ENCODE measurements around the gene FGF5.
A peak's percentile ranks its signal among the peaks of the same experiment; 100 is the strongest.
"Not testable (repeated sequence)": the region's sequence is repeated elsewhere in the genome, so short reads cannot be mapped to it uniquely, and the experiment has no call there.

FGF5 gene

DNA sequence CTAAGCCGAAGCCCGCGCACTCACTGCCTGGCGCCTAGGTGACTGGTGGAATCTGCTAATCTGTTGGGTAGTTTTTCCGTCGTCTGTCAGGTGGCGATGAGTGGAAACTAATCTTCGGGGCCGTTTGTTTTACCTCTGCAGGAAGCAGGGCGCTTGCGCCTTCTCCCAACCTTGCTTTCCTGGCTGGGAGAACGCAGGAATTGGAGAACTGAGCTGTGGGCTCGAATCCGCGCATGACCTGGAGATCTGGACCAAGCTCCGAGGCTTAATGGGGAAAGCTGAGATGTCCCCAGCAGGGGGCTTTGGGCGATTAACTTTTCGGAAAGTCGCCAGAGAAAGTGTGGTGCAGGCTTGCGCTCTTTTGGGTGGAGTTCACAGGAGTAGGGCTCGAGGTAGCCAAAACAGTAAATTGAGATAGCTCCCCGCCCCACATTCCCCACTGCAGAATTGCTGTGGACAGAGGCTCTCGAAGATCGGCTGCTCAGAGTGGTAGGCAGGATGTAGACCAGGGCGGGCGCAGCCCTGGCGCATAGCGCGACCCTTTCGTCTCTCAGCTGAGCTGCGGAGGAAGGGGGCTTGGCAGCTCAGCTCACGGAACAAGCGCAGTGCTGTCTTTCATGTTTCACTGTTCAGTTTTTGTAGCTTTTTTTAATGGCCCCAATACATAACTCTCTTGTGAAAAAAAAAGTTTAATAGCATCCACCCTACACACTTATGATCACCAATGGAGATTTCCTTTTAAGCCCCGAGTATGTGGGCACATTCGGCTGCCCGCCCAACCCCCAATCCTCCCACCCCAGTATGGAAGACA is 2.7 kb upstream of the FGF5 start:
- DNase-seq (ENCODE audit: insufficient read length, low spot score) (no peak), FAIRE-seq (no peak)
- no peak for TF ChIP-seq POLR2A (IDR thresholded peaks at IDR 0.05; ENCODE audit: low read depth, low read length)

DNA sequence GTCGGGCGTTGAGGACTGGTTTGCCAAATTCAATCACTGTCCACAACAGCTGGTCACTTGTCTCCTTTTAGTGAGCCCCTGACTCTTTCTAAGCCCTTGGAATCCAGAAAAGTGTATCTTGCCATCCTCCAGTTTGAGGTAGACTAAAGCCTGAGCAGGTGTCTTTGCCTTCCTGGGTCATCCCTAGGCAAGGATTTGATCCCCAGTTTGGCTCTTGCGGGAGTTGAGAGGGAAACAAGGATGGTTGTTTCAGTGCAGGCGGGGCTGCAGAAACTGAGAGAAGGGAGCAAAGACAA is 2.2 kb upstream of the FGF5 start:
- no peak for DNase-seq (ENCODE audit: insufficient read length, low spot score)
- no peak for FAIRE-seq
- TF ChIP-seq POLR2A (IDR thresholded peaks at IDR 0.05; ENCODE audit: low read depth, low read length): no peak

DNA sequence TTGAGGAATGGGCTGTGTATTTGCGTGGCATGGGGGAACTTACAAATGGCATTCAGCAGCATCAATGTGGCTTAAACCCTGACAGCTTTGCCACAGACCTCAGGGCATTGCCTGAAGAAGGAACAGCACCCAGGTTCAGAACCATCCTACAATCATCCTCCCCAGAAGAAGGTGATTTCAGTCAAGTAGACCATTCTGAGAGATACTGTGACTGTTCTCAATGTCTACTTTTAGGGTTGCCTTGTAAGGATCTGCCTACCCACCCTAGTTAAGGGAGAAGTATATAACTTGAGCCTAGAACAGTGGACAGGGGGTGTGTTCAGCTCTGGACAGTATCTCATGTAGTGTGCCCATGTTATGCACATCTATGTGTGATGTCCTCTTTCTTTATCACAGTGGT is 1.6 kb upstream of the FGF5 start:
- DNase-seq (ENCODE audit: insufficient read length, low spot score): no peak
- TF ChIP-seq POLR2A (IDR thresholded peaks at IDR 0.05; ENCODE audit: low read depth, low read length): no peak
- no peak for FAIRE-seq

DNA sequence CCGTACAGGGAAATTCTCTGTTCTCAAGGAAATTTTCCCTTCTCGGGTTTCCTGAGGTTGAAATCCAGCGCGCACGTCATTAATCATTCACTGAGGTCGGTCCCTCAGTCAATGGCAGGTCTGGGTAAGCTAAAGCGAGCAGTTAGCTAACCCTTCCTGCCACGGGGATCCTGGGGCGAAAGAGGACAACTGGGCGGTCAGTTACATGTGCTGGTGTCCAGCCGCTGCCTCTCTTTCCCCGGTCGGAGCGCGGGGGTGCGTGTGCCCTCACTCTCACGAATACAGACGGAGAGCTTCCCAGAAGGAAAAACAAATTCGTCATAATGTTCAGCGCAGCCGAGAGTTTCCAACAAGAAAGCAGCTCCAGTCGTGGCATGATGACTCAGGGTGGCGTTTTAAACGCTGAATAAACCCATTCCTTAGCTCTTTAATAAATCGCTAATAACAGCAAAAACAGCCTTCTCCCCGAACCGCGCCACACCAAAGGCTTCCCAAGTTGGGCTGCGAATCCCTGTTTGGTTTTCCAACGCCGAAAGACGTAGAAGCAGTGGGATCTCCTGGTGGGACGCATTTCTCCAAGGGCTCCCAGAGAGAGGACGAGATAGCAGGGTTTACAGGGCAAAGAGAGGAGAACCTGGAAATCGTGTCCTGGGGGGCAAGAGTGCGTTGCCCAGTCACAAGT is 752 bp upstream of the FGF5 start:
- no peak for DNase-seq (ENCODE audit: insufficient read length, low spot score)
- peak; percentile 53; the same call in 1 of the 2 replicates for TF ChIP-seq POLR2A (IDR thresholded peaks at IDR 0.05; ENCODE audit: low read depth, low read length)
- no peak for FAIRE-seq

DNA sequence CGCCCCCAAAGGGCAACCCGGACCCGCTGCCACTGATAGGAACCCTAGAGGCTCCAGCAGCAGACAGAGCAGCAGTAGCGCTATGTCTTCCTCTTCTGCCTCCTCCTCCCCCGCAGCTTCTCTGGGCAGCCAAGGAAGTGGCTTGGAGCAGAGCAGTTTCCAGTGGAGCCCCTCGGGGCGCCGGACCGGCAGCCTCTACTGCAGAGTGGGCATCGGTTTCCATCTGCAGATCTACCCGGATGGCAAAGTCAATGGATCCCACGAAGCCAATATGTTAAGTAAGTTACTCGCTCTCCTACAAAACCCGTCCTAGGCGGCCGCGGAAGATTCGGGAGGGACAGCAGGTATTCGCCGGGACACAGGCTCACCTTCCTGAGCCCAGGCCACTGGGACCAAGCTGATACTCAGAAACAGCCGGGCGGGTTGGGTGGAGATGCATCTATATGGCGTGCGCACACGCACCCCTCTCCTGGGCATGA is 477 bp downstream of the FGF5 start:
- FAIRE-seq (no peak), DNase-seq (ENCODE audit: insufficient read length, low spot score) (no peak)
- 0 out of 2 replicates have a peak, but pooled peaks have one; percentile 14 for TF ChIP-seq POLR2A (IDR thresholded peaks at IDR 0.05; ENCODE audit: low read depth, low read length)

DNA sequence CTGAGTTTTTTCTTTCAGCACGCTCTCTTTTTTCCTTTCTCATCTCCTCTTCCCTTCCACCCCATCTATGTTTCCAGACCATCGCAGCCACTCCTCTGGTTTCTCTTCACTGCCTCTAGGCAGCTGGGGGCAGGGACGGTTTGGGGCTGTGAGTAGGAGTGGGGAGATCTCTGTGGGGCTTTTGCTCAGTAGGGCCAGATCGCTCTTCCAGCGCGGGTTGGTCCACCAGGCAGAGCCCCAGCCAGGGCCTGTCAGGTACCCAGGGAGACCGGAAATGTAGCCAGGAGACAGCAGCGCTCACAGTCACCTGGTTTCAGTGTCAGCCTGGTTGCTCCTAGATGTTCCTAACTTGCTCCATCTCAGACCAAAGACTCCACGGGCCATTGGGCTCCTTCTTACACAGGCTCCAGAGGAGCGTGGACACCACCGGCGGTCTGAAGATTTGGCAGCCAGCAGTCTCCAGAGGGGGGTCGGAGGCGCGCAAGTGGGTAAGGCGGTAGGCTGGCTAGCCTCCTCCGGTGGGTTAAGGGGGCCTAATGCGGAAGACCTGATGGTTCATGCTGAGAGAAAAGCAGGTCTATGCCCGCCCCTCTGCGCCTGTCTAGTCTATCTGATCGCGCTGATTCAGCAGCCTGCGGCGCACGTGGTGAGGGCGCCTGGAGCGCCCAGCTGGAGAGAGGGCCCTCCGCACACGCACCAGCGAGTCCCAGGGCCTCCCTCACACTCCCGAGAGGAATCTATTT is 1.8 kb downstream of the FGF5 start:
- TF ChIP-seq POLR2A (IDR thresholded peaks at IDR 0.05; ENCODE audit: low read depth, low read length): no peak
- no peak for FAIRE-seq
- DNase-seq (ENCODE audit: insufficient read length, low spot score): no peak

DNA sequence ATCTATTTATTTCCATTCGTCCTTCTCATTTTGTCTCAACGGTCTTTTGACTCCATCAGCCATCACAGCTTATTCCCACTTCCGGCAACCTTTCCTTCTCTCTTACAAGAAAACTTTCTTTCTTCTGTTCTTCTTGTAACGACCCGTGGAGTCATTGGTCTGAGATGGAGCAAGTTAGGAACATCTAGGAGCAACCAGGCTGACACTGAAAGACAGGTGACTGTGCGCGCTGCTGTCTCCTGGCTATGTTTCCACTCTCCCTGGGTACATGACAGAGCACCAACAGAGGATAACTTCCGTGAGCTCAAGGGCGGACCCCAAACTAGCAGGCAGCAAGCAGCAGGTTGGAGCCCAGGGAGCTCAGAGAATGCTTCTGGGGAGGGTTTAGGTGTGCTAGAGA is 2.5 kb downstream of the FGF5 start:
- FAIRE-seq (no peak), DNase-seq (ENCODE audit: insufficient read length, low spot score) (no peak)
- 0 out of 2 replicates have a peak, but pooled peaks have one; percentile 19 for TF ChIP-seq POLR2A (IDR thresholded peaks at IDR 0.05; ENCODE audit: low read depth, low read length)

DNA sequence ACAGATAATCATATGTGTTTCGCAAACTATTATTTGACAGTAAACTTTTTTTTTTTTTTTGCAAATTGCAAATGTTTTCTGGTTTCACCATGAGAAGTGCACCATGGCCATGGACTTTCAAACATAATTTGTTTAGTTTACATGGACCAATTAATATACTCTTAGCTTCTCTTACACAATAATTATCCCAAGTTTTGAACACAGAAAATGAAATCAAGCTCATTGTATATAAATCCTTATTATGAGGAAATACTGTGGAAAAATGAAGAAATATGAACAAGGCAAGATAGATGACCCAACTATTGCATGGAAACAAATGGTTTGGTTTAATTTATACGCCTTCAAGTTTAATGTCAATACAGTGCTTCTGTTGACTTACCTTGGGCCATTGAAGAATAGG is 3.9 kb downstream of the FGF5 start:
- no peak for DNase-seq (ENCODE audit: insufficient read length, low spot score)
- TF ChIP-seq POLR2A (IDR thresholded peaks at IDR 0.05; ENCODE audit: low read depth, low read length): no peak
- FAIRE-seq: no peak

DNA sequence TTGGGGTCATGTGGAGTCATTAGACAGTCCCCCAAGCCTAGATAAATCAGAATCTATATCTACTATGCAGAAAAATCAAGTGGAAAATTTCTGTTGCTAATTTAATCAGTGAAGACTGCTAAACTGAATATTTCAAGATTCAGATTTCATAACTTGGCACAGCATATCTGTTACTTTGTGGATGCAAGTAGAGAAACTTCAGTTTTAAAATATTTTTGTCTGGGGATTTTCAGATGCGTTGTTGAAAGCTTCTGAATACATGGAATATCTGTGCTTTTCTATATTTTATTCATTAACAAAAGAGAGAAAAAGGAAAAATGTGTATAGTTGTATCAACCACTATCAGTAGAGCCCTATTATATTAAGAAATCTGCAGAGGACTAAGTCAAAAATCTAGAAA is 4.4 kb downstream of the FGF5 start:
- DNase-seq (ENCODE audit: insufficient read length, low spot score) (no peak), FAIRE-seq (no peak)
- no peak for TF ChIP-seq POLR2A (IDR thresholded peaks at IDR 0.05; ENCODE audit: low read depth, low read length)

DNA sequence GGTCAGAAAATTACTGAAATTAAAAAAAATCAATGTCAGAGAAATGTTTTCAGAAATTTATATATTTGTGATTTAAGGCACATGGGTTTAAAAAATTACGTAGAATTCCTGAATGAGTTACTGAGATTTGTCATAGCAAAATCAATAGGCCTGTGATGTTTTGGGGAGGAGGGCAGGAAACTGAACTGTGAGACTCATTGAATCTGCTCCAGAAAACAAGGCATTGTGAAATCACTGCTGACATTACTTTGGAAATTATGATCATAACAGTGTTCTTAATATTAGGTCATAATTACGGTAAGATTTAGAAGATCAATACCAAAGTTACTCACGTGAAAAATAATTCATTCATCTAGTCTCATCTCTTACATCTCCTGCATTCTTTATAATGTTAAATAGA is 5.3 kb downstream of the FGF5 start:
- no peak for TF ChIP-seq POLR2A (IDR thresholded peaks at IDR 0.05; ENCODE audit: low read depth, low read length)
- no peak for DNase-seq (ENCODE audit: insufficient read length, low spot score)
- FAIRE-seq: peak; percentile 64

DNA sequence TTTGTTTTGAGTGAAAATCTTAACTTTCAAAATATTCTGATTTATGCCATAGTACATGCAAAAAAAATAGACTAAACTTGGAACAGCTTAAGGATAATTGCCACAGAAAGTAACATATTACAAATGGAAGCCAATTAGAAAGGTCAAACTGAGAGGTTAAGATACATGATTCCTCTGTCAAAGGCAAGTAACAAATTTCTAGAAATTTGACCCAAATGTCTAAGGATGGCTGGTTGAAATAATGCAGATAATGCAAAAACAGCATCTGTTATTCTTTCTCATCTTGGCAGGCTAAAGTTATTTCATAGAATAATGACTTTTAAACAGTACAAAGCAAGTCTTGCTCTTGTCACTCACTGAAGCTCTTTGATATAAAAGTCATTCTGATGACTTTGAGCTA is 10.5 kb downstream of the FGF5 start:
- no peak for TF ChIP-seq POLR2A (IDR thresholded peaks at IDR 0.05; ENCODE audit: low read depth, low read length)
- DNase-seq (ENCODE audit: insufficient read length, low spot score): no peak
- no peak for FAIRE-seq

DNA sequence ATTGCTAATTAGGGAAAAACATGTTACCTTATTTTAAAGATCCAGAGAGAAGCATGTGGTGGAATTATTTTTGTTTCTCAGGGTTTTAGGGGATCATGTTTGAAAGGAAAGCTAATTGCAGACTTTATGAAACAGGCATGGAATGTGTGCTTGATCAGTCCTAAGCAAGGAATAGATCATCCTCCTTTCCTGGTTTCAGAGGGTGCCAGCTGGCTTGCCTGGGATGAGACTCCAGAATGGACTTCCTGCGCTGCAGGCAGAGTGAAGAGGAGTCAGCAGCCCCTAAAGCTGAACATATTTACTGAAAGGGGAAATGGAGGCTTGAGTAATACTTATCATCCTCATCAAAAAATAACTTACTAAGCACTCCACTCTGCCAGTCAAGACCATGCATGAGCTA is 13.3 kb downstream of the FGF5 start:
- FAIRE-seq: peak; percentile 15

DNA sequence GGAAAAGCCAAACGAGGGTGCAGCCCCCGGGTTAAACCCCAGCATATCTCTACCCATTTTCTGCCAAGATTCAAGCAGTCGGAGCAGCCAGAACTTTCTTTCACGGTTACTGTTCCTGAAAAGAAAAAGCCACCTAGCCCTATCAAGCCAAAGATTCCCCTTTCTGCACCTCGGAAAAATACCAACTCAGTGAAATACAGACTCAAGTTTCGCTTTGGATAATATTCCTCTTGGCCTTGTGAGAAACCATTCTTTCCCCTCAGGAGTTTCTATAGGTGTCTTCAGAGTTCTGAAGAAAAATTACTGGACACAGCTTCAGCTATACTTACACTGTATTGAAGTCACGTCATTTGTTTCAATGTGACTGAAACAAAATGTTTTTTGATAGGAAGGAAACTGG is 20.0 kb downstream of the FGF5 start:
- no peak for DNase-seq (ENCODE audit: insufficient read length, low spot score)
- no peak for TF ChIP-seq POLR2A (IDR thresholded peaks at IDR 0.05; ENCODE audit: low read depth, low read length)
- peak; percentile 11 for FAIRE-seq

More for the DNA sequence above, 13.3 kb downstream of the FGF5 start:
- DNase-seq (ENCODE audit: insufficient read length, low spot score): no peak
- no peak for TF ChIP-seq POLR2A (IDR thresholded peaks at IDR 0.05; ENCODE audit: low read depth, low read length)

DNA sequence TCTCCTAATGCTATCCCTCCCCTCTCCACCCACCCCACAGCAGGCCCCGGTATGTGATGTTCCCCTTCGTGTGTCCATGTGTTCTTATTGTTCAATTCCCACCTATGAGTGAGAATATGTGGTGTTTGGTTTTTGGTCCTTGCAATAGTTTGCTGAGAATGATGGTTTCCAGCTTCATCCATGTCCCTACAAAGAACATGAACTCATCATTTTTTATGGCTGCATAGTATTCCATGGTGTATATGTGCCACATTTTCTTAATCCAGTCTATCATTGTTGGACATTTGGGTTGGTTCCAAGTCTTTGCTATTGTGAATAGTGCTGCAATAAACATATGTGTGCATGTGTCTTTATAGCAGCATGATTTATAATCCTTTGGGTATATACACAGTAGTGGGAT is 24.2 kb downstream of the FGF5 start:
- not testable (repeated sequence) for FAIRE-seq; DNase-seq (ENCODE audit: insufficient read length, low spot score)

All from H54 (cell line).